NB4 (cell line): ENCODE data around the gene GAN.

ENCODE experiments used
- DNase-seq: peaks from one replicate; pipeline ENCODE4 v3.0.0; 2010; ENCODE audit warnings: low read depth
- H3K4me3 ChIP-seq: one replicate; pipeline ENCODE4 v1.5.1; 2011; ENCODE audit warnings: mild to moderate bottlenecking, low read depth, low read length, moderate library complexity
- MYC ChIP-seq: IDR thresholded peaks from 2 replicates; pipeline ENCODE4 v1.6.1; 2011; ENCODE audit warnings: low read depth, low read length
- POLR2A ChIP-seq: IDR thresholded peaks from 2 replicates; pipeline ENCODE4 v1.6.1; 2011; ENCODE audit warnings: mild to moderate bottlenecking; ENCODE audit not compliant: insufficient read length; ENCODE audit errors: extremely low read depth
- TF ChIP-seq, protein P1 (sequence below): IDR thresholded peaks from 2 replicates; pipeline ENCODE4 v1.6.1; 2011; ENCODE audit warnings: low read depth, low read length
- TF ChIP-seq, protein P2 (sequence below): IDR thresholded peaks from one replicate; pipeline ENCODE4 v1.5.1; 2012; ENCODE audit warnings: low read depth, low read length

The GAN gene

DNA sequence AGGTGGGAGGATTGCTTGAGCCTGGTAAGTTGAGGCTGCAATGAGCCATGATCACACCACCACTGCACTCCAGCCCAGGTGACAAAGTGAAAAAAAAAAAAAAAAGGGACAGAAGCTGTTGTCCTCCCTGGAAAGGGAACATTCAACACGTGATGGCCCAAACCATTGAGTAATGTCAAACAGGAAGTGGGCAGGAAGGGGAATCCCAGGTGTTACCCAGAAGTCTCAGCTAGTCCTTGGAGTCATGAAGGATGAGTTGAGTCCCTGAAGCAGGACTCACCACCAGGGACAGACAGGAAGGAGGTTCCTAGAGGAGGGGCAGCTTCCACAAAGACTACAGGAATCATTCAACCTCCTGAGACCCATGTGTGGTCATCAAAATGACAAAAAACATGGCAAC is 110.0 kb downstream of the GAN start:
- no peak for TF ChIP-seq MYC
- TF ChIP-seq, protein P1, sequence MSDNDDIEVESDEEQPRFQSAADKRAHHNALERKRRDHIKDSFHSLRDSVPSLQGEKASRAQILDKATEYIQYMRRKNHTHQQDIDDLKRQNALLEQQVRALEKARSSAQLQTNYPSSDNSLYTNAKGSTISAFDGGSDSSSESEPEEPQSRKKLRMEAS, result peak; percentile 35; the same call in 1 of the 2 replicates
- TF ChIP-seq, protein P2, sequence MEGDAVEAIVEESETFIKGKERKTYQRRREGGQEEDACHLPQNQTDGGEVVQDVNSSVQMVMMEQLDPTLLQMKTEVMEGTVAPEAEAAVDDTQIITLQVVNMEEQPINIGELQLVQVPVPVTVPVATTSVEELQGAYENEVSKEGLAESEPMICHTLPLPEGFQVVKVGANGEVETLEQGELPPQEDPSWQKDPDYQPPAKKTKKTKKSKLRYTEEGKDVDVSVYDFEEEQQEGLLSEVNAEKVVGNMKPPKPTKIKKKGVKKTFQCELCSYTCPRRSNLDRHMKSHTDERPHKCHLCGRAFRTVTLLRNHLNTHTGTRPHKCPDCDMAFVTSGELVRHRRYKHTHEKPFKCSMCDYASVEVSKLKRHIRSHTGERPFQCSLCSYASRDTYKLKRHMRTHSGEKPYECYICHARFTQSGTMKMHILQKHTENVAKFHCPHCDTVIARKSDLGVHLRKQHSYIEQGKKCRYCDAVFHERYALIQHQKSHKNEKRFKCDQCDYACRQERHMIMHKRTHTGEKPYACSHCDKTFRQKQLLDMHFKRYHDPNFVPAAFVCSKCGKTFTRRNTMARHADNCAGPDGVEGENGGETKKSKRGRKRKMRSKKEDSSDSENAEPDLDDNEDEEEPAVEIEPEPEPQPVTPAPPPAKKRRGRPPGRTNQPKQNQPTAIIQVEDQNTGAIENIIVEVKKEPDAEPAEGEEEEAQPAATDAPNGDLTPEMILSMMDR, result no peak
- peak; percentile 63 for DNase-seq
- no peak overlapping the region for H3K4me3 ChIP-seq

DNA sequence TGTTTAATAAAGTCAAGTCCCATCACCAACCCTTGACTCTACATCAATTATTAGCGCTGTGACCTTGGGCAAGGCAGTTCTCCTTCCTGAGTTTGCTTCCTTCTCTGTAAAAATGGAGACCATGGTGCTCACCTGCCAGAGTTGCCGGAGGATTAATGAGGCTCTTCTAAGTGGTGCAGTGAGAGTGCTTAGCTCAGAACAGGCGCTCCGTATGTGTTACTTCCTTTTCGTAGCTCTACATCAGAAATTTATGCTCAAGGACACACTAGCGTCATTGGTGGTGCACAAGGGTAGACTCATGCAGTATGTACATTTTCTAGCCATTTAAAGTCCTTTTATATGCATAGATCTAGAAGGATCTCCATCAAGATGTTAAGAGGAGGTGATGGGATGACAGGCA is 112.5 kb downstream of the GAN start:
- no peak for TF ChIP-seq POLR2A
- TF ChIP-seq MYC, result no peak
- TF ChIP-seq, protein P1, result no peak
- TF ChIP-seq, protein P2, result no peak
- H3K4me3 ChIP-seq, result no peak overlapping the region
- DNase-seq, result no peak

DNA sequence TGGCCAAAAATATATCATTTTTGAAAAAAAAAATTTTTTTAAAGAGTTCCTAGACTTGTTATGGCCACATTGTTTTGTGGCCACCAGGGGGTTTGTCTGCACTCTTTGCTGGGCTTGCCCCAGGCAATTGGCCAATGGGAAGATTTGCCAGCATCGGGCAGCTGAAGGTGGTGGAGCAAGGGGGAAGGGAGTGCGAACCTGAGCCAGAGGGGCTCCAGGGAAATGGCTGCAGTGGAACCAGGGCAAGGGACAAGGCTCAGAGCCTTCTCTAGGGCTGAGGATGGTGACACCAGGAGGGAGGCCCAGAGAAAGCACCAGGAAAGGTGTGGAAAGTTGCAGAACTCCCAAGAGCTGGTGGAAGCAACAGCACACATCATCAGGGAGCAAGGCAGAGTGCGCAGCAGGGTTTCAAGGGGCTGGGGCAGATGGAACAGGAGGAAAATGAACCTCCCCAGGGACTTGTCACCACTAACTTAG is 114.3 kb downstream of the GAN start:
- TF ChIP-seq, protein P2, result peak; percentile 53
- no peak for TF ChIP-seq POLR2A
- DNase-seq, result peak; percentile 65
- H3K4me3 ChIP-seq, result no peak overlapping the region

DNA sequence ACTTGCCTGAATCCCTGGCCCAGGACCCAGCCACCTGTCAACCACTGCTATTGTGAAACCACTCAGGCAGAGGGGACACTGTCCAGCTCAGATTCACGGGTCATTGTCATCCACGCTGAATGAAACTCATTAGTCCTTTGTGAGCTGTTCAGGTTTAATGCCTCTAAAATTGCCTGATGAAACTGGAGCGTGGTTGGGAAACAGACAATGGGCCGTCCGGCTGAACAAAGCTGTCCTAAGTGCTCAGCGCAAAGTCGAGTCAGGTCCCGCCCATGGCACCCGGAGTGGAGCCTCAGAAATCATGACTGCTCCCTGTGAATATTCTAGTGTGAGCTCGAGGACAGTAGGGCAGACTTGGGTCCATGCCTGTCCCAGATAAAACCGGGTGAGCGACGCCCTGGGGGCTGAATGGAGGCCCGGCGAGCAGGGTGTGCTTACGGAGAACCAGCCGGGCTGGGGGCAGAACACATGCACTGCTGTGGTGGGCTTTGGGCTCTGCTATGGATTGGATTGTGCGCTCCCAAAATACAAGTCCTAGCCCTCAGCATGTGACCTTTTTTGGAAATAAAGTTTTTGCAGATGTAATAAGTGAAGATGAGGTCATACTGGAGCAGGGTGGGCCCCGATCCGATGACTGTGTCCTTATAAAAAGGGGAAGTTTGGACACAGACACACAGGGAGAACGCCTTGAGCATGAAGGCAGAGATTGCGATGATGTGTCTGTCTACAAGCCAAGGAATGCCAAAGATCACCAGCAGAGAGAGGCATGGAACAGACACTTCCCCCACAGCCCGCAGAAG is 117.0 kb downstream of the GAN start:
- DNase-seq, result peak; percentile 61
- no peak for TF ChIP-seq POLR2A
- no peak for TF ChIP-seq MYC
- TF ChIP-seq, protein P1, result no peak
- TF ChIP-seq, protein P2, result no peak
- no peak overlapping the region for H3K4me3 ChIP-seq

DNA sequence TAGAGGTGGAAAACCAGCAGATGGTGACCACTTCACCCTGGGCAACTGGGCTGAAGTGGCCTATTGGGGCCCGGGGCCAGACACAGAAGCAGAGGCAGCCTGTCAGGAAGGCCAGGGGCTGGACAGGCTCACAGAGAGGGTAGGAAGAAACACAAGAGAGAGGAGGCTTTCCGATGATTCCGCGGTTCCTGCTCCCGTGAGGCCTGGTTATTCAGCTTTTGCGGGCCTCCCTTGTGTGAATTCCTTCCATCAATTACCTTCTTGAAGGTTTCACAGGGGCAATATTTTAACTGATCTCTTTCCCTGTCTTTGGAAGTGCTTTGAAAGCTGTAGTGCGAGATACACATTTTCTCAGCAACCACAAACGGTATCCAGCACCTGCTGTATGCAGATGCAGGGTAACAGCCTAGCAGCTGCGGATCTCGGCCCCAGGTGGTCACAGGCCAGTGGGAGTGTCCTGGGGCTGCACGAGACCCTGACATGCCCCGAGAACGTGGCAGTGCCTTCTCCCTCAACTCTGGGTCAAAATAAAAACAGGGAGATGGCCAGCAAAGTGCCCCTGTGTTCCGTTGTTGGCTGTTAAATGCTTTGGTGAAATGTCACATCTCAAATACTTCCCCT is 118.3 kb downstream of the GAN start:
- no peak overlapping the region for H3K4me3 ChIP-seq
- TF ChIP-seq, protein P1, result no peak
- TF ChIP-seq, protein P2, result no peak
- no peak for TF ChIP-seq POLR2A
- no peak for DNase-seq

DNA sequence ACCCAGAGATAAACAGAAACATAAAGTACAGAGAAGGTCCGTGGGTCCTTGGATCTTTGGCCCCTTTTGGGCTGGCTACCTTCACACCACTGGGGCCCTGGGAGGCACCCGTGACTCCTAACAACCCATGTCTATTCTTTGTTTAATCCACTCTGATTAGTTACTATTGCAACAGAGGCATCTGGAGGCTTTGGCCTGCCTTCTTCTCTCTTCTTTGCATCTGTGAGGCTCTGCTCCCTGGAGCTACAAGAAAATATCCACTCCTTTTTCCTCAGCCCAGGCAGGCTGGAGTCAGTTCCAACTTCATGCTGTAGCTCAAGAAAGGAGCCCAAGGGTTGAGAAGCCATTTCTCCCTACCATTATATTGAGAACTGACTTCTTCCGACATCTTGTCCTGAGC is 120.3 kb downstream of the GAN start:
- H3K4me3 ChIP-seq, result no peak overlapping the region
- TF ChIP-seq, protein P2, result no peak
- no peak for TF ChIP-seq MYC
- TF ChIP-seq, protein P1, result no peak
- TF ChIP-seq POLR2A, result no peak
- DNase-seq, result no peak
